Keratinocyte (primary cell): ENCODE data around the gene LFNG. TPM values are rescaled to one million over a fixed set of nuclear protein-coding genes. Genes with fewer than 3 reads are reported as not detected.

ENCODE experiments used
- DNase-seq: peaks from one replicate; pipeline ENCODE4 v3.0.0-alpha.2; 2011; ENCODE audit warnings: low read depth, missing footprints, low spot score
- FAIRE-seq: peaks from 2 replicates; lab custom pipeline; 2011; peaks lifted over from hg19 to GRCh38; lab: Jason Lieb, UNC
- H2AFZ ChIP-seq: 2 replicates; pipeline ENCODE4 v1.6.0; 2012; ENCODE audit warnings: low read length, control low read depth, inconsistent platforms; ENCODE audit not compliant: control insufficient read depth
- H3K27ac ChIP-seq: 2 replicates; pipeline ENCODE4 v1.5.1; 2011; ENCODE audit warnings: low read length; ENCODE audit not compliant: control insufficient read depth, insufficient read depth
- H3K27me3 ChIP-seq: 3 replicates; pipeline ENCODE4 v1.6.0; 2011; ENCODE audit warnings: low read length; ENCODE audit not compliant: control insufficient read depth, insufficient read depth; ENCODE audit errors: extremely low read depth
- H3K36me3 ChIP-seq, 2 experiments: 2 replicates in 1 of 2; 3 replicates in 1 of 2; pipeline ENCODE4 v1.5.1; 2011; ENCODE audit warnings: low read length in 2 of 2, mild to moderate bottlenecking in 1 of 2; ENCODE audit not compliant: control insufficient read depth in 2 of 2, insufficient read depth in 2 of 2; ENCODE audit errors: extremely low read depth in 1 of 2
- H3K4me1 ChIP-seq: 3 replicates; pipeline ENCODE4 v1.5.1; 2011; ENCODE audit warnings: low read length; ENCODE audit not compliant: control insufficient read depth, insufficient read depth; ENCODE audit errors: extremely low read depth
- H3K4me2 ChIP-seq: 3 replicates; pipeline ENCODE4 v1.6.0; 2011; ENCODE audit warnings: low read depth, low read length; ENCODE audit not compliant: control insufficient read depth, insufficient read depth; ENCODE audit errors: extremely low read depth
- H3K4me3 ChIP-seq, 3 experiments: fragments of 200-600 bp in 1 of 3; sonication (generic) in 1 of 3; 2 replicates in 2 of 3; 3 replicates in 1 of 3; pipeline ENCODE4 v1.5.1; 2011 to 2016; ENCODE audit warnings: low read length in 3 of 3, mild to moderate bottlenecking in 3 of 3, control low read depth in 2 of 3, inconsistent platforms in 1 of 3, low read depth in 1 of 3, mixed read lengths in 1 of 3, mixed run types in 1 of 3, moderate library complexity in 1 of 3; ENCODE audit not compliant: control insufficient read depth in 2 of 3, insufficient read depth in 2 of 3; ENCODE audit errors: extremely low read depth in 1 of 3
- H3K79me2 ChIP-seq: 2 replicates; pipeline ENCODE4 v1.6.0; 2012; ENCODE audit warnings: low read length; ENCODE audit not compliant: control insufficient read depth, insufficient read depth
- H3K9ac ChIP-seq: 3 replicates; pipeline ENCODE4 v1.6.0; 2011; ENCODE audit warnings: low read length; ENCODE audit not compliant: control insufficient read depth, insufficient read depth; ENCODE audit errors: extremely low read depth
- H3K9me1 ChIP-seq: 3 replicates; pipeline ENCODE4 v1.6.0; 2011; ENCODE audit warnings: low read length; ENCODE audit not compliant: control insufficient read depth, insufficient read depth; ENCODE audit errors: extremely low read depth
- H3K9me3 ChIP-seq: 2 replicates; pipeline ENCODE4 v1.5.1; 2012; ENCODE audit warnings: low read depth, low read length; ENCODE audit not compliant: control insufficient read depth
- H4K20me1 ChIP-seq: 3 replicates; pipeline ENCODE4 v1.6.0; 2011; ENCODE audit warnings: low read length; ENCODE audit not compliant: control insufficient read depth, insufficient read depth; ENCODE audit errors: extremely low read depth
- CTCF ChIP-seq, 3 experiments: IDR thresholded peaks in 1 of 3; conservative IDR thresholded peaks in 1 of 3; optimal IDR thresholded peaks in 1 of 3; 2 replicates in 2 of 3; 3 replicates in 1 of 3; pipeline versions ENCODE3 to v1.5.1; 2011; ENCODE audit warnings: low read length in 3 of 3, mild to moderate bottlenecking in 3 of 3, moderate library complexity in 2 of 3, control low read depth in 1 of 3, inconsistent platforms in 1 of 3; ENCODE audit not compliant: insufficient read depth in 2 of 3; ENCODE audit errors: extremely low read depth in 1 of 3
- EZH2 ChIP-seq: IDR thresholded peaks from one replicate; pipeline ENCODE4 v1.6.1; 2012; ENCODE audit warnings: inconsistent platforms, mild to moderate bottlenecking, low read length, moderate library complexity
- dilution Hi-C: fragments of 300-500 bp; cut with MboI; formaldehyde crosslinking; loops from one replicate; pipeline ENCODE4 v1.7.0; 2020; ENCODE audit warnings: low sequenced_read_pairs; ENCODE audit not compliant: extremely low pct_ligation_motif_present
- polyA plus RNA-seq, 5 experiments: library from polyadenylated mRNA; depleted of rRNA in 3 of 5; stranded (reverse) in 3 of 5; stranded (forward) in 1 of 5; unstranded in 1 of 5; fragments of >200 nt; gene quantifications; 1 replicate in 1 of 5; 2 replicates in 3 of 5; 3 replicates in 1 of 5; pipeline versions ENCODE4 v1.2.1 to v1.2.3, GENCODE V29; 2011 to 2012; ENCODE audit warnings: missing spikeins in 2 of 5, low read depth in 1 of 5, low replicate concordance in 1 of 5

LFNG gene
- polyA plus RNA-seq, 1 donor (not counting 4 experiments of a cell fraction or from before 2014, with no cell fraction given) = 17.7 TPM

GRCh38 chr7:2483494-2483893, 36.1 kb upstream of the LFNG start:
- H3K4me2 ChIP-seq = no peak overlapping the region
- no peak overlapping the region for H2AFZ ChIP-seq
- no peaks in the 10 kb centered on the region for H3K79me2 ChIP-seq
- no peak overlapping the region for H3K9ac ChIP-seq
- H3K27me3 ChIP-seq = peaks cover 19% of the 10 kb centered on the region
- H3K4me3 ChIP-seq = no peak overlapping the region
- dilution Hi-C loops = no loop called here
- H3K4me1 ChIP-seq = no peaks in the 10 kb centered on the region
- TF ChIP-seq CTCF (optimal IDR thresholded peaks at IDR 0.05 in 1 of 3, IDR thresholded peaks at IDR 0.05 in 1 of 3, conservative IDR thresholded peaks at IDR 0.05 in 1 of 3; ENCODE audit: extremely low read depth in 1 of 3, insufficient read depth in 2 of 3, low read length in 3 of 3) (no peak), EZH2 (no peak)
- H3K36me3 ChIP-seq = no peaks in the 10 kb centered on the region
- H3K9me3 ChIP-seq = no peaks in the 10 kb centered on the region
- FAIRE-seq = no peak
- DNase-seq = no peak
- no peak overlapping the region for H3K27ac ChIP-seq
- no peaks in the 10 kb centered on the region for H3K9me1 ChIP-seq
- no peaks in the 10 kb centered on the region for H4K20me1 ChIP-seq

- dilution Hi-C loops = no loop called here
- H3K9me1 ChIP-seq = no peaks in the 10 kb centered on the region
Observed at GRCh38 chr7:2484868-2485267, 34.7 kb upstream of the LFNG start.

More at GRCh38 chr7:2484868-2485267, 34.7 kb upstream of the LFNG start:
- FAIRE-seq (no peak), DNase-seq (no peak)
- no peak overlapping the region for H3K9ac ChIP-seq
- no peaks in the 10 kb centered on the region for H3K4me1 ChIP-seq
- H3K79me2 ChIP-seq = no peaks in the 10 kb centered on the region
- no peak overlapping the region for H3K4me3 ChIP-seq
- TF ChIP-seq CTCF (optimal IDR thresholded peaks at IDR 0.05 in 1 of 3, IDR thresholded peaks at IDR 0.05 in 1 of 3, conservative IDR thresholded peaks at IDR 0.05 in 1 of 3; ENCODE audit: extremely low read depth in 1 of 3, insufficient read depth in 2 of 3, low read length in 3 of 3) (no peak), EZH2 (no peak)
- no peak overlapping the region for H3K4me2 ChIP-seq
- H3K27ac ChIP-seq = no peak overlapping the region
- H2AFZ ChIP-seq = no peak overlapping the region
- H3K36me3 ChIP-seq = no peaks in the 10 kb centered on the region
- no peaks in the 10 kb centered on the region for H3K9me3 ChIP-seq
- peaks cover 6% of the 10 kb centered on the region for H3K27me3 ChIP-seq
- no peaks in the 10 kb centered on the region for H4K20me1 ChIP-seq
